Right lung (tissue), 5 donors: Measurements from ENCODE around the gene NANOS3. TPM values are rescaled to one million over a fixed set of nuclear protein-coding genes. Genes with fewer than 3 reads are reported as not detected.
"Not testable (repeated sequence)": the region's sequence is repeated elsewhere in the genome, so short reads cannot be mapped to it uniquely, and the experiment has no call there.

Experiments used
- DNase-seq, 2 donors: peaks; one replicate each; pipeline ENCODE4 v3.0.0-alpha.2; 2013
- polyA plus RNA-seq, 5 donors: library from polyadenylated mRNA; unstranded; fragments of 120-200 nt; gene quantifications; one replicate each; pipeline versions ENCODE4 v1.2.1 to v1.2.3, GENCODE V29; 2013; ENCODE audit warnings: inconsistent platforms in 1 of 5, low replicate concordance in 1 of 5; ENCODE audit not compliant: insufficient read length in 5 of 5, insufficient read depth in 1 of 5

NANOS3 gene
- polyA plus RNA-seq, 5 donors = 1.2 to 4.0 (median 2.1) TPM

DNA sequence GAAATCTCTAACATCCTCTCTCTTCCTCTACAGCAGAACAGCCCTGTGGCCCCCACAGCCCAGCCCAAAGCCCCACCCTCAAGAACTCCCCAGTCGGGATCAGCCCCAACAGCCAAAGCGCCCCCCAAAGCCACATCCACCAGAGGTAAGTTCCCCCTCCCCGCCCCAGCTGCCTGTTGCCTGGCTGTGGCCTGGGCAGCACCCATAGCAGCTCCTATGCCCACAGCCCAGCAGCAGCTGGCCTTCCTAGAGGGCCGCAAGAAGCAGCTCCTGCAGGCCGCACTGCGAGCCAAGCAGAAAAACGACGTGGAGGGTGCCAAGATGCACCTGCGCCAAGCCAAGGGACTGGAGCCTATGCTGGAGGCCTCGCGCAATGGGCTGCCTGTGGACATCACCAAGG, 43.6 kb downstream of the NANOS3 start:
- DNase-seq = no peak

DNA sequence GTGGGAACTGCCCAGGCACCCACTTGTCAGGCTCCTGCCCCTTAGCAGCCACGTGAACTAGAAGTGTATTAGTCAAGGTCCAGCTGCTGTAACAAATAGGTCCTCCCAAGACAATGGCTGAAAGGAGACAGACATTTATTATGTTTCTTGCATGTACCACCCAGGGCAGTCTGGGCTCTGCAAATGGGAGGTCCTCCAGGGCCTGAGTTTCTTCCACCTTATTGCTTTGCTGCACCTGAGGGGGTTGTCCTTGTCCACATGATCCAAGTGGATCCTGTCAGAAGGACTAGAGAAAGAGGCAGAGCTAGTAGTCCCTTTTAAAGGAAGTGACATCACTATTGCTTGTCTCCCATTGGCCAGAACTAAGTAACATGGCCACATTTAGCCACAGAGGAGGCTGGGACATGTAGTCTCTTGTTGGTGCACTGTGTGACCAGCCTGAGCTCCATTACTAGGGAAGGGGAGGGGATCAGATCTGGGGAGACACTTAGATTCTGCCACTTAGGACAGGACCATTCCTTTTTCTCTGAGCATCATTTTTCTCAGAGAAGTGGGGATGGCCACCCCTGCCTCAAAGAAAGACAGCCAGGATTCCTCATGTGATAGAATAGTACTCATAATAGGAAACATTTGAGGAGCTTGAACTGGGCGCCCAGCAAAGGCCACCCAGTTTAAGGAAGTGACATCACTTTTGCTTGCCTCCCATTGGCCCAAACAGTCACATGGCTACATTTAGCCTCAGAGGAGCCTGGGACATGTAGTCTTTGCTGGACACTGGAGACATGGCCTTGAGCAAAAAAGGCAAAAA, 44.2 kb downstream of the NANOS3 start:
- no peak for DNase-seq

DNA sequence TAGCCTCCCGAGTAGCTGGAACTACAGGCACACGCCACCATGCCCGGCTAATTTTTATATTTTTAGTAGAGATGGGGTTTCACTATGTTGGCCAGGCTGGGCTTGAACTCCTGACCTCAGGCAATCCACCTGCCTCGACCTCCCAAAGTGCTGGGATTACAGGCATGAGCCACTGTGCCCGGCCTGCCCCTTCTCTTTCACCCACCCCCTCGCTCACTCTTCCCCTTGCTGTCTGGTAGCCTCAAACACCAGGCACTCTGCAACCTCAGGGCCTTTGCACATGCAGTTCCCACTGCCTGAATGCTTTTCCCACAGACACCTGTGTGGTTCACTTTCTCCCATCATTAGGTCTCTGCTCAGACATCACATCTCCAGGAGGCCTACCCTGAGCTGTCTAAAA, 45.2 kb downstream of the NANOS3 start:
- DNase-seq = not testable (repeated sequence)

DNA sequence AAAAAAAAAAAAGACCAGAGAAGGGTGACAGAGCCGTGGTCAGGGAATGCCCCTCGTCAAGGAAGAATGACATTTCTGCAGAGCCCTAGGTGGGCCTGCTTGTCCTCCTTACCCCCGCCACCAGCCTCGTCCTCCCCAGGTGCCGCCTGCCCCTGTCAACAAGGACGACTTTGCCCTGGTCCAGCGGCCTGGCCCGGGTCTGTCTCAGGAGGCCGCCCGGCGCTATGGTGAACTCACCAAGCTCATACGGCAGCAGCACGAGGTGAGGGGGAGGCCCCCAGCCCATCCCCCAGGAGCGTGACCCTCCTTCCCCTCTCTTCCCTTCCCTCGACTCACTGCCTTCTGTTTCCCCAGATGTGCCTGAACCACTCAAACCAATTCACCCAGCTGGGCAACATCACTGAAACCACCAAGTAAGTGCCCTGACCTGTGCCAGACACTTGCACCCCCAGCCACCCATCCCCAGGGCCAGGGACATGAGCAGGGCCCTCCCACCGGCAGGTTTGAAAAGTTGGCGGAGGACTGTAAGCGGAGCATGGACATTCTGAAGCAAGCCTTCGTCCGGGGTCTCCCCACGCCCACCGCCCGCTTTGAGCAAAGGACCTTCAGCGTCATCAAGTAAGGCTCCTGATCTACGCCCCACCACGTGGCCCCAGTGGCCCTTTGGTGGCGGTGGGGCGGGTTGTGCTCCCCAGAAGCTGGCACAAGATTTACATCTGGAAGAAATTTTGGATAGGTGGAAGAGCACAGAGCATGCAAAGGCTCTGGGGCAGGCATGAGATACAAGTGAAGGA, 46.5 kb downstream of the NANOS3 start:
- DNase-seq = no peak

DNA sequence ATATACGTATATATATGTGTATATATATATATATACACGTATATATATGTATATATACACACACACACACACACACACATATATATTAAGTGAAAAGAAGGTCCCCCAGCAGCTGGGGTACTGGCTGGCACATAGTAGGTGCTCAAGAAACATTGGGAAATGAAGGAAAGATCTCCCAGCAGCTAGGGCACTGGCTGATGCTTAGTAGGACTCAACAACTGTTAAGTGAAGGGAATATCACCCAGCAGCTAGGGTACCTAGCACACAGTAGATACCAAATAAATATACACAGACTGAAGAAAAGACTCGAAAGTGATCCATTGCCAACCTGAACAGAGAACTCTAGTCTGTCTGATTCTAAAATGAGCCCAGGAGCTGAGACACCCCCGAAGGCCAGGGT, 49.1 kb downstream of the NANOS3 start:
- no peak for DNase-seq

DNA sequence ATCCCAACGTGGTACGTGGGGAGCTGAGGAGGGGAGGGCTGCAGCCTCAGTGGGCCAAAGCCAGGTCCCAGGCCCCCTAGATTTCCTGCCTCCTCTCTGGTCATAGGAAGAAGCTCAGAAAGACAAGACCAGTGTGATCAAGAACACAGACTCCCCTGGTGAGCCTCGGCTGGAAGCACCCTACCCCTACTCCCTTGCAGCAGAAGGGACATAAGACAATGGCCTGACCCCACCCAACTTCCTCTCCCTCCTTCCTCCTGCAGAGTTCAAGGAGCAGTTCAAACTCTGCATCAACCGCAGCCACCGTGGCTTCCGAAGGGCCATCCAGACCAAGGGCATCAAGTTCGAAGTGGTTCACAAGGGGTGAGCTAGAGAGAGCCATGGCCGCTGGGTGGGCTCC, 49.8 kb downstream of the NANOS3 start:
- no peak for DNase-seq

DNA sequence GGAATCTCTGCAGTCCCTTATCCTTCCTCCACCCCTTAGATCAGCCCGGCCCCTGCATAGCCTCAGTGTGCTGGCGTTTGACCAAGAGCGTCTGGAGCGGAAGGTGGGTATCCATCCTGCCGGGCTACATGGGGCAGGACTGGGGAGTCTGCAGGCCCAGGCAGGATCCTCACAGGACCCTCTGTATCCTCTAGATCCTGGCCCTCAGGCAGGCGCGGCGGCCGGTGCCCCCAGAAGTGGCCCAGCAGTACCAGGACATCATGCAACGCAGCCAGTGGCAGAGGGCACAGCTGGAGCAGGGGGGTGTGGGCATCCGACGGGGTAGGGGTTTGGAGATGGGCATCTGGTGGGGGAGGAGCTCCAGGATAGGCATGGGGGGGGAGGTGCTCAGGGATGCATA, 52.4 kb downstream of the NANOS3 start:
- DNase-seq = no peak

DNA sequence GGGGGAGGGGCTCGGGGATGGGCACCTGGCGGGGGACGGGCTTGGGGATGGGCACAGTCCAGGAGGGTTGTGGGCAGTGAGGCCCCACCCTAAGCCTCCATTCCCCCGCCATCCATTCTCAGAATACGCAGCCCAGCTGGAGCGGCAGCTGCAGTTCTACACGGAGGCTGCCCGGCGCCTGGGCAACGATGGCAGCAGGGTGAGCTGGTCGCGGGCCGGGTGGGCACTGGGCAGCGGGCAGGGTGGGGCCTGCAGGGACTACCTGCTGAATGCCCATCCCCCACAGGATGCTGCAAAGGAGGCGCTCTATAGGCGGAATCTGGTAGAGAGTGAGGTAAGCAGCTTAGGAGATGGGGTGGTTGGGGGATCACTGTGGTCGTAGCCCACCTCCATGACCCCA, 53.0 kb downstream of the NANOS3 start:
- DNase-seq = no peak

Other genes starting within 250 kb of the NANOS3 start
- gene MRI1, start 112.6 kb upstream of the NANOS3 start, polyA plus RNA-seq = 10 to 100 TPM; 42.2 to 70.5 (median 55.0) TPM
- gene C19orf53, start 102.7 kb upstream of the NANOS3 start, polyA plus RNA-seq = 100 to 1,000 TPM in 1 of 5 donors, 10 to 100 TPM in 4; 89.7 to 143 (median 95.1) TPM
- 1 to 10 TPM; 5.1 to 9.7 (median 8.0) TPM for gene ZSWIM4, start 81.7 kb upstream of the NANOS3 start, polyA plus RNA-seq
- 1 to 10 TPM; 6.5 to 9.8 (median 7.7) TPM for gene BRME1, start 29.0 kb downstream of the NANOS3 start, polyA plus RNA-seq
- 10 to 100 TPM; 19.8 to 35.5 (median 28.8) TPM for gene CC2D1A, start 29.1 kb downstream of the NANOS3 start, polyA plus RNA-seq
- gene PODNL1, start 61.3 kb downstream of the NANOS3 start, polyA plus RNA-seq = 1 to 10 TPM; 1.2 to 2.3 (median 1.7) TPM
- 10 to 100 TPM; 25.0 to 39.7 (median 29.0) TPM for gene DCAF15, start 75.4 kb downstream of the NANOS3 start, polyA plus RNA-seq
- 10 to 100 TPM in 3 of 5 donors, 1 to 10 TPM in 2; 7.4 to 15.1 (median 10.7) TPM for gene RFX1, start 129.2 kb downstream of the NANOS3 start, polyA plus RNA-seq
- not detected for gene RLN3, start 151.0 kb downstream of the NANOS3 start, polyA plus RNA-seq
- gene IL27RA, start 154.6 kb downstream of the NANOS3 start, polyA plus RNA-seq = 10 to 100 TPM in 1 of 5 donors, 1 to 10 TPM in 4; 6.1 to 11.6 (median 6.7) TPM
- gene PALM3, start 184.9 kb downstream of the NANOS3 start, polyA plus RNA-seq = 10 to 100 TPM; 12.5 to 26.5 (median 22.0) TPM
- 1 to 10 TPM; 1.1 to 3.9 (median 2.2) TPM for gene MISP3, start 195.7 kb downstream of the NANOS3 start, polyA plus RNA-seq
- gene C19orf67, start 208.6 kb downstream of the NANOS3 start, polyA plus RNA-seq = under 1 TPM in 4 of 5 donors, not detected in 1; 0.10 to 0.19 (median 0.13) TPM
- 10 to 100 TPM; 37.3 to 73.6 (median 49.7) TPM for gene SAMD1, start 213.6 kb downstream of the NANOS3 start, polyA plus RNA-seq
- 100 to 1,000 TPM in 2 of 5 donors, 10 to 100 TPM in 3; 70.2 to 122 (median 80.9) TPM for gene PRKACA, start 240.6 kb downstream of the NANOS3 start, polyA plus RNA-seq